Panc1 (cell line): Measurements from ENCODE around the gene DDX20. TPM values are rescaled to one million over a fixed set of nuclear protein-coding genes. Genes with fewer than 3 reads are reported as not detected.

Experiments used
- ATAC-seq: fragments of 200-7000 bp; cut with Tn5 transposase; 2 replicates; pipeline ENCODE4 v1.9.1; 2020; ENCODE audit warnings: mild to moderate bottlenecking, moderate library complexity
- BruUV-seq: library from RNA; stranded (reverse); fragments of 400-500 nt; replicated peaks from 2 replicates; lab custom pipeline; 2021; lab: Mats Ljungman, UMichigan
- CTCF ChIA-PET: fragments of 300-600 bp; sonication (Branson Sonifier 250); formaldehyde crosslinking; loops from one replicate; lab custom pipeline; 2022; ENCODE audit warnings: antibody characterized with exemption; lab: Charles Lee
- POLR2A ChIA-PET: fragments of 300-600 bp; sonication (Branson Sonifier 250); formaldehyde crosslinking; loops from one replicate; lab custom pipeline; 2022; ENCODE audit warnings: antibody characterized with exemption; lab: Charles Lee
- DNase-seq: peaks from one replicate; pipeline ENCODE4 v3.0.0-alpha.2; 2010; ENCODE audit warnings: low read depth, low spot score
- H3K27ac ChIP-seq: 2 replicates; pipeline ENCODE4 v1.5.1; 2011; ENCODE audit warnings: mild to moderate bottlenecking, low read length, inconsistent platforms
- H3K27me3 ChIP-seq: fragments of 200-500 bp; sonication (Bioruptor generic); 2 replicates; pipeline ENCODE4 v1.6.0; 2014; ENCODE audit warnings: low read length, inconsistent platforms; ENCODE audit not compliant: control insufficient read depth, insufficient read depth
- H3K36me3 ChIP-seq: fragments of 200-500 bp; sonication (Bioruptor generic); 2 replicates; pipeline ENCODE4 v1.5.1; 2014; ENCODE audit warnings: inconsistent platforms, mild to moderate bottlenecking, low read length, moderate library complexity; ENCODE audit not compliant: control insufficient read depth, insufficient read depth
- H3K4me1 ChIP-seq: 2 replicates; pipeline ENCODE4 v1.5.1; 2011; ENCODE audit warnings: inconsistent platforms, mild to moderate bottlenecking, low read length, moderate library complexity; ENCODE audit not compliant: control insufficient read depth, insufficient read depth
- H3K4me3 ChIP-seq, 2 experiments: 2 replicates each; pipeline ENCODE4 v1.5.1; 2011 to 2012; ENCODE audit warnings: low read depth in 2 of 2, low read length in 2 of 2, mild to moderate bottlenecking in 2 of 2, inconsistent platforms in 1 of 2, moderate library complexity in 1 of 2
- H3K9me3 ChIP-seq: fragments of 200-500 bp; sonication (Bioruptor generic); 2 replicates; pipeline ENCODE4 v1.5.1; 2014; ENCODE audit warnings: low read depth, mild to moderate bottlenecking, inconsistent platforms, low read length, moderate library complexity; ENCODE audit not compliant: control insufficient read depth, insufficient read depth
- POLR2AphosphoS5 ChIP-seq: IDR thresholded peaks from 2 replicates; pipeline ENCODE4 v1.6.1; 2012; ENCODE audit warnings: mild to moderate bottlenecking, low read depth, low read length, moderate library complexity
- REST ChIP-seq, 2 experiments: IDR thresholded peaks; 2 replicates each; pipeline ENCODE4 v1.6.1; 2011 to 2012; ENCODE audit warnings: low read depth in 2 of 2, control low read depth in 1 of 2, low read length in 1 of 2, mild to moderate bottlenecking in 1 of 2, moderate library complexity in 1 of 2; ENCODE audit not compliant: insufficient read depth in 1 of 2
- SIN3A ChIP-seq: IDR thresholded peaks from 2 replicates; pipeline ENCODE4 v1.6.1; 2012; ENCODE audit warnings: low read depth, mild to moderate bottlenecking, low read length, moderate library complexity, borderline replicate concordance; ENCODE audit not compliant: insufficient read depth
- TCF7L2 ChIP-seq: IDR thresholded peaks from 2 replicates; pipeline ENCODE4 v1.6.1; 2011; ENCODE audit warnings: mild to moderate bottlenecking, low read depth, low read length, inconsistent platforms
- in situ Hi-C: cut with HindIII; loops from 2 replicates; pipeline ENCODE4 v1.10.0; 2016; ENCODE audit warnings: low sequenced_read_pairs, low pct_unique_long_range_greater_than_20kb
- intact Hi-C: fragments of 100-400 bp; cut with micrococcal nuclease; formaldehyde crosslinking; loops from one replicate; pipeline ENCODE4 v1.10.0; 2022; ENCODE audit not compliant: unreplicated experiment
- total RNA-seq: library from RNA; stranded (reverse); gene quantifications from one replicate; pipeline ENCODE4 v1.2.1, GENCODE V29; 2021; ENCODE audit not compliant: unreplicated experiment
- TF ChIP-seq, protein P1 (sequence below): fragments of 450-650 bp; IDR thresholded peaks from 2 replicates; pipeline ENCODE4 v1.5.1; 2017; ENCODE audit warnings: mild to moderate bottlenecking

Gene DDX20
- total RNA-seq, 1 experiment from 2014 or later, result 9.1 TPM

GRCh38 chr1:111754984-111755330, 744 bp upstream of the DDX20 start:
- peak; percentile 72 for ATAC-seq
- no peaks in the 10 kb centered on the region for H3K27me3 ChIP-seq
- H3K36me3 ChIP-seq, result peaks cover 11% of the 10 kb centered on the region
- H3K4me3 ChIP-seq, result peak overlapping the region; percentile 72 to 95
- in situ Hi-C loops, result no loop called here
- no TSS peak for BruUV-seq
- POLR2A ChIA-PET, result no interaction called here
- H3K4me1 ChIP-seq, result peaks cover 3% of the 10 kb centered on the region; the same call in 1 of the 2 replicates
- peak overlapping the region; percentile 86 for H3K27ac ChIP-seq
- intact Hi-C loops, result loop anchor here (10.0 kb wide), 1 partner anchor 250 kb away; the partner anchor contains the start of genes ADORA3 and TMIGD3
- no peak for DNase-seq
- CTCF ChIA-PET, result no interaction called here
- no peaks in the 10 kb centered on the region for H3K9me3 ChIP-seq
- TF ChIP-seq REST (IDR thresholded peaks at IDR 0.05; ENCODE audit: insufficient read depth in 1 of 2, low read depth in 2 of 2, low read length in 1 of 2) (no peak), POLR2AphosphoS5 (no peak), SIN3A (no peak), TCF7L2 (no peak)
- TF ChIP-seq, protein P1, sequence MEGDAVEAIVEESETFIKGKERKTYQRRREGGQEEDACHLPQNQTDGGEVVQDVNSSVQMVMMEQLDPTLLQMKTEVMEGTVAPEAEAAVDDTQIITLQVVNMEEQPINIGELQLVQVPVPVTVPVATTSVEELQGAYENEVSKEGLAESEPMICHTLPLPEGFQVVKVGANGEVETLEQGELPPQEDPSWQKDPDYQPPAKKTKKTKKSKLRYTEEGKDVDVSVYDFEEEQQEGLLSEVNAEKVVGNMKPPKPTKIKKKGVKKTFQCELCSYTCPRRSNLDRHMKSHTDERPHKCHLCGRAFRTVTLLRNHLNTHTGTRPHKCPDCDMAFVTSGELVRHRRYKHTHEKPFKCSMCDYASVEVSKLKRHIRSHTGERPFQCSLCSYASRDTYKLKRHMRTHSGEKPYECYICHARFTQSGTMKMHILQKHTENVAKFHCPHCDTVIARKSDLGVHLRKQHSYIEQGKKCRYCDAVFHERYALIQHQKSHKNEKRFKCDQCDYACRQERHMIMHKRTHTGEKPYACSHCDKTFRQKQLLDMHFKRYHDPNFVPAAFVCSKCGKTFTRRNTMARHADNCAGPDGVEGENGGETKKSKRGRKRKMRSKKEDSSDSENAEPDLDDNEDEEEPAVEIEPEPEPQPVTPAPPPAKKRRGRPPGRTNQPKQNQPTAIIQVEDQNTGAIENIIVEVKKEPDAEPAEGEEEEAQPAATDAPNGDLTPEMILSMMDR, result no peak

GRCh38 chr1:111756124-111756513, 418 bp downstream of the DDX20 start:
- intact Hi-C loops, result loop anchor here (10.0 kb wide), 1 partner anchor 251 kb away; the partner anchor contains the start of genes ADORA3 and TMIGD3
- ChIA-PET CTCF (interaction anchor here (0.6 kb wide), 1 partner anchor 41 kb away, joined by 3 read pairs; no protein-coding TSS in a partner anchor), POLR2A (no interaction called here)
- peak; percentile 49 for ATAC-seq
- DNase-seq, result no peak
- Histone ChIP-seq H3K27ac (peak overlapping the region; percentile 86), H3K9me3 (no peaks in the 10 kb centered on the region), H3K27me3 (no peaks in the 10 kb centered on the region), H3K4me3 (peak overlapping the region; percentile 72 to 95), H3K36me3 (peaks cover 20% of the 10 kb centered on the region), H3K4me1 (peaks cover 3% of the 10 kb centered on the region; the same call in 1 of the 2 replicates)
- BruUV-seq, result no TSS peak
- in situ Hi-C loops, result no loop called here
- no peak for TF ChIP-seq POLR2AphosphoS5
- no peak for TF ChIP-seq TCF7L2
- no peak for TF ChIP-seq SIN3A
- no peak for TF ChIP-seq REST (IDR thresholded peaks at IDR 0.05; ENCODE audit: insufficient read depth in 1 of 2, low read depth in 2 of 2, low read length in 1 of 2)
- TF ChIP-seq, protein P1, result no peak
